HG03520 (cell line): ENCODE data around the gene BTLA.
"Not testable (repeated sequence)": the region's sequence is repeated elsewhere in the genome, so short reads cannot be mapped to it uniquely, and the experiment has no call there.

Experiments used
- ATAC-seq: cut with Tn5 transposase; IDR thresholded peaks from one replicate; pipeline ENCODE4 v1.9.1; 2021; ENCODE audit warnings: mild to moderate bottlenecking, moderate library complexity; ENCODE audit not compliant: unreplicated experiment

The BTLA gene

DNA sequence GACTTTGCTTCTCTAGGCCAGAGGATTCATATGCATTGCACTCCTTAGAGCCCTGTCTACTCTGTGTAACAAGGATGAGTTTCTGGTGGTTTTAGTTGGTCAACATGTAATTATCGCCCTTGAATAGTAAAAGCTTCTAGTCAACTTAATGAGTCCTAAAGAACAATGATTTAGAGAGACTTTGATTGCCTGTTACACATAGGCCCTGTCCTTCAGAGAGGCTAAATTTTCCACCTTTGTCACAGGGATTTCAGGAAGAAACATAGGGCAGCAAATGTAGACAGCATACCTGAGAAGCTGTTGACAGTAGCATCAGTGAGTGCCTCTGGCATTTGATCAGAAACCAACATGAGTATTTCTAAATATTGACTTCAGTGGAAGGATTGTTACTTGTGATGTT is 7.1 kb downstream of the BTLA start:
- ATAC-seq: no peak

DNA sequence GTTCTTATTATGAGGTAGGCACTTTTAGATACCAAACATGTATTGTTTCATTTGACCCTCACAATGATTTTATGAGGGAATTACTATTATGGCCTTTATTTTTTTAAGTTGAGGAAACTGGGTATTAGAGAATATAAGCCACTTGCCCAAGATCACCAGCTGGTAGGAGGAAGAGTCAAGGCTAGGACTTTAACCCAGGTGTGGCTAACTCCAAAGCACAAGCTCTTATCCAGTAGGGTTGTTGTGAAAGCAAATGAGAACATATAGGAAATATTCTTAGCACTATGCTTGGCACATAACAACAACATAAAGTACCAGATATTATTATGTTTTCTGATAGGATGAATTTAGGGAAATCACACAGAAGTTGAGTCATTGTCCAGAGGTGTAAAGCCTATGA is 7.9 kb downstream of the BTLA start:
- no peak for ATAC-seq

DNA sequence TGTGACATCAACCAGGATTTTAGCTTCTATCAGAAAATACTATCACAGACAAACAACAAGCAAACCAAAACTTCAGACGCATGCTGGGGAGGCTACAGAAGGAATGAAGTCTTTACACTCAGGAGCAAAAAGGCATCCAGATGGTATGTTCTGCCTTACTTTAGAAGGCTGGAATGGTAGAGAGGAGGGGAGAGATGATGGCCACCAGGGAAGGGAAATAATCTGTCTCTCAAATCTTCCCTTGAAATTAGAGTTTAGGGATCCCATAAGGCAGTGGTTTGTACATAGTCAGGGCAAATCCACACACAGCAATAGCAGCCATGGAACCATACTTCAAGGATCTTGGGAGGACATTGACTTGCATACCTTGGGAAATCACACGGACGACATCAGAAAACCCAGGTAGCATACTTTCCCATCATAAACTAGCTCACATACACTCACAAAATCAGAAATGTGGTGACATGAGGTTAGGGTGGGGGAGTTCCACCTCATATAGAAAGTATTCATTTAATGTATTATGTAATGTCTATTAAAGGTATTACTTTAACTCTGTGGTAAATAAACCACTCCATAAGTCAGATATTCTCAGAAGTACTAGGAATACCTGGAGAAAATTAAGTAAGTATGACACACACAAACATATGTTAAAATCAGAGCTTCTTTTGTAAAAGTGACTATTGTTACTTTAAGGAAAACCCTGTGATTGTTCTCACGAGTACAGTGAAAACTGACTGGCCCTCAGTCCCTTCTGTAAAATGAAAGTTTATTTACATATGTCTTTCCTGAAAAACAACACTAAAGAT is 9.4 kb downstream of the BTLA start:
- no peak for ATAC-seq

DNA sequence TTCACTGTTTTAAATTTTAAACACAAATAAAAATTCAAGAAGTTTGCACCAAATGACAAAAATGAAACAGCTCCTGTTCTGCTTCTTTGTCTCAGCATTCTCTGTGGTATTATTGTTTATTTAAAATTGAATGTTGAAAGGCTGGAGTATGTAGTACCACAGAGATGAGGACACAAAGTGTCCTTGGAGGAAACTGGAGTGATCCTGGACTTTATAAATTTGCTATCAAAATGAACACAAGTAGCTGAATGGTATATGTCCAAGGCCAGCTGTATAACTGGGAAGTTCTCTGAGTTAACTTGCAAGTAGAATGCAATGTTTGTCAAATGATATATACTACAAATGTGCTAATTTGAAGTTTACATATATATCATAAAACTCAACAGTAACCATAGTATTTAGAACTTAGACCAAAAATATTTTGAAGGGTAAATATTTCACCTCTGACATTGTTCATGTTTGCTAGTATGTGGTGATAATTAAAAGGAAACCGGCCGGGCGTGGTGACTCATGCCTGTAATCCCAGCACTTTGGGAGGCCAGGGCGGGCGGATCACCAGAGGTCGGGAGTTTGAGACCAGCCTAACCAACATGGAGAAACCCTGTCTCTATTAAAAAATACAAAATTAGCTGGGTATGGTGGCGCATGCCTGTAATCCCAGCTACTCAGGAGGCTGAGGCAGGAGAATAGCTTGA is 12.3 kb downstream of the BTLA start:
- ATAC-seq: no peak

DNA sequence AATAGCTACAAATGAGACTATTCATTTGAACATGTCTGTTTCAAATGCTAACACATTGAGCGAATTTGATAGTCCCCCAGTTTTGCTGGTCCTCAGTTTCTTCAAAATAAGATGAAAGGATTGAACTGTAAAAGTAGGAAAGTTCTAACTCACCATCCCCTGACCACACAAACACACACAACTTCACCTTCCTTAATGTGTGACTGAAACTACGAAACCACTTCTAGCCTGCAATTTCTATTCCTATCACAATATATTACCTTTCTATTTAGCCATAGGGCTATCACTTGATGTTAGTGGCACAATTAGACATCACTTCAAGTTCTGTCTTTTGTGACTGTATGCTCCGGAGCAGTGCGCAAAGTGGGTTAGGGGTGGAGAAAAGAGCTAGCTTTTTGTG is 14.9 kb downstream of the BTLA start:
- ATAC-seq: no peak

DNA sequence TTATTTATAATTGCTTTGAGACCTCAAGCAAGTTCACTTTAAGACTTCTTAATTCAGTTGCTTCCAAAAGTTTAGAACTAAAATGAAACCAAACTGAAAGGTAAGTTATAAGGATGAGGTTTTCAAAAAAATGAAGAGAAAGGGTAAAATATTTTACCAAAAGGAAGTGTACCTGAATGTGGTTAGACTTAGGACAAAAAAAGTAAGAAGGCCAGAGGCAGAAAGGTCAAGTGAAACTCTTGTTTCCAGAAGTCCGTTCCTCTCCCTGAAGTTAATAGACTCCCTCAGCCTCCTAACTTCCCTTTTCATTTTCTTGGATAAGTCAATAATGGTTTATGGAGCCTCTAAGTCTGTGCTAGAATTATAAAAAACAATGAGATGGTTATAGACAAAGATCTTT is 16.6 kb downstream of the BTLA start:
- ATAC-seq: no peak

DNA sequence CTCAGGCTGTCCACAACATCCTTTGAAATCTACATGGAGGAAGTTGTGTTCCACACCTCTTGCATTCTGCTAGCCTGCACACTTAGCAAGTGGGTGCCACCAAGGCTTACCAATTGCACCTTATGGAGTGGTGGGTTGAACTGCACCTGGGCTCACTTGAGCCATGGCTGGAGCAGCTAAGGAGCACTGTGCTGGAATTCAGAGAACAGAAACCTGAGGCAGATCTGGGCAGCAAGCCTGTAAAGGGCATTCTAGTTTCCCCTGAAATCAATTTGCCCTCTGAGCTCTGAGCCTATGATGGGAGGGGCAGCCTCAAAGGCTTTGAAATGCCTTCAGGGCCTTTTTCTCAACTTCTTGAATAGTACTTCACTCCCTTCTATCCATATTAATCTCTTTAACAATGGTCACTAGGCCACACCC is 18.0 kb downstream of the BTLA start:
- ATAC-seq: no peak

DNA sequence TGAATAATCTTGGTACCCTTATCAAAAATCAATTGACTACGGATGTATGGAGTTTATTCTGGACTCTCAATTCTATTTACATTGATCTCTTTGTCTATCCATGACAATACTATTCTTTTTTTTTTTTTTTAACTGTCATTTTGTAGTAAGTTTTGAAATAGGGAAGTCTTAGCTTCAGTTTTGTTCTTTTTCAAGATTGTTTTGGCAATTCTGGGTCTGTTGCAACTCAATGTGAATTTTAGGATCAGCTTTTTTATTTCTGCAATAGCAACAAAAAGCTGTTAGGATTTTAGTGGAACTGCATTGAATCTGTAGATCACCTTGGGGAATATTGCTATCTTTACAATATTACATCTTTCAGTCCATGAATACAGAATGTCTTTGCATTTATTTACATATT is 21.4 kb downstream of the BTLA start:
- no peak for ATAC-seq

DNA sequence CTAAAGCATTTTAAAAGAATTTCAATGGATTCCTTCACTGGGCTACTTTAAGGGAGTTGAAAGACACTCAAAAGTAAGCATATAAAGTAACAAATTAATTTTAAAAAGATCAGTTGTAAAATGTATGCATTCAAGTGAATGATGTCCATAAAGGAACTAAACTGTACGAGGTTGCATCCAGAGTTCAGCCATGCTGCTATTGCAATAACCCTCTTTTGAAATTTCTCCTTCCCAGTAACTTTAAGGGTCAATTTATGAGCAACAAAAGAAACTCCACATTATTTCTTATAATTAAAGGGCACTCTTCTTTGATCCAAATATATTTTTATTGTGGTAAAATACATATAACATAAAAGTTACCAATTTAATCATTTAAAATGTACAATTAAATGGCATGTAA is 22.9 kb downstream of the BTLA start:
- ATAC-seq: no peak

DNA sequence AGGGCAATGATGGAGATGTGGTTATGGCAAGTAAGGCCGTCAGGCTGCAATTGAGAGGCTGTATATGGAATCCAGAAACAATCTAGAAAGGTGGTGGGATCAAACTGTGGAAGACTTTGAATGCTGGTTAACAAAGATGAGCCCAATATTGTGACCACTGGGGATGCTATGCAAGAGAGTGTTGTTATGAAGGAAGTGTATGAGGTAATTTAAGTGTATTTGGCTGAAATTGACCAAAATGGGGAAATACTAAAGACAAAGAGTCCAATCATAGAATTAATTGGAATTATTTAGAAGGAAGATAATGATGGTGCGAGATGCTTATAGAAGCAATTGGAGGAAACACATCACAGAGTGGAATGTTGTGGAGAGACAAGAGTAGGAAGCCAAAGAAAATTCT is 24.5 kb downstream of the BTLA start:
- ATAC-seq: no peak

DNA sequence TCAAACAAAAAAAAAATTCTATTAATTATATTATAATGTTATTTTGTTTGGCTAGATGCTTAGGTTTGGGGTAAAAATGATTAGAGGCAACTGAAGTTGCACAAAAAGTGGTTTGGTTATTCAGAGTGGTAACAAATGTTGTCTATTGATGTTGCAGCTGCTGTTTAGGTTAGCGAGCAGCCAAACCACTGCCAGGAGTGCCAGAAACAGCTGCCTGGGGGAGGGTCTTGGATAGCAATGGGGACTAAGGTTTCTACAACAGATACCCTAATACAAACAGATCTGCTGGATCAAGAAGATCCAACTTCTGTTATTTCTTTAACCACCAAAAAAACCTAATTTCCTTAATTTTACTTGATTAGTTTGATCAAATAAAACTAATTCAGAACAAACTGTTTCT is 26.6 kb downstream of the BTLA start:
- no peak for ATAC-seq

DNA sequence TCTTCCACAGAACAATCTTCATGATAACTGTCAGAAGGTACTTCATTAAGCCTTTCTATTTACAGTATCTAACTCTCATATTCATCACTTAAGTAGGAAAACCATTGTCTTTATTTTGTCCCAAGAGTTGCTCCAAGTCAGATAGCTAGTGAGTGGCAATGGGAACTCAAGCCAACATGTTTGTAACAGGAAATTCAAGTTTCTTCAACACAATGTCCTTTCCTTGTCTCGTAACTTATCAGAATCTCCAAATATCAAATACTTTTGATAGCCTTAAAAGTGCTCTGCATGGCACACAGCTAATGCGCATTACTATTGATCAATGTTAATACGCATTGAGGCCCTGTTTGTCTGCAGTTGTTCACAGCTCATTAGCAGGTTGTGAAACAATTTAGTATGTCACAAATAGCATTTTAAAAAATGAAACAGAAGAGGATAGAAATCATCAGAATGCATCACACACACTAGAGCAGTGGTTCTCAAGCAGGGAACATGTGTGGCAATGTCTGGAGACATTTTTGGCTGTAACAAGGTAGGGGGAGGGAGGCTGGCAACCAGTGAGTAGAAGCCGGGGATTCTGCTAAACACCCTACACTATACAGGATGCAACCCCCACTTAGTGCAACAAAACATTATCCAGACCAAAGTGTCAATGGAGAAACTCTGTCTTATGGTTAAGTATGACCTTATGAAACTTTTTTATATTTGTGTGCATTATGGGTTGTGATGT is 27.5 kb downstream of the BTLA start:
- no peak for ATAC-seq

DNA sequence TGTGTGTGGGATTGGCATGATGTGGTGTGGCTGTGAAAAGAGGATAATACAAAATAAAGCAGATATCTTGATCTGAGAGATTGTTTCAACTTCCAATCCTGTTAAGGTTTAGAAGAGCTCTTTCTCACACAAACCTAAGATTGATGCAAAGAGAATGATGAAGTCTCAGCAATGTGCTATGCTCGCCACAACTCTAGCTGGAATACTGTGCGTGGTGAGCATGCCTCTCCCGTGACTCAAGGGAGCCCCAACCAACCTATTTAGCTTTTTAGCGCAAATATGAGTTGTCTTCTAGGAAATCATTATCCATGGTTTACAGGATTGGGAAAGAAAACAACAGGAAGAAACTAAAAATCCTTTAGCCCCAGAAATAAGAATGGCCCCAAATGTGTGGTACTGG is 28.5 kb downstream of the BTLA start:
- no peak for ATAC-seq

DNA sequence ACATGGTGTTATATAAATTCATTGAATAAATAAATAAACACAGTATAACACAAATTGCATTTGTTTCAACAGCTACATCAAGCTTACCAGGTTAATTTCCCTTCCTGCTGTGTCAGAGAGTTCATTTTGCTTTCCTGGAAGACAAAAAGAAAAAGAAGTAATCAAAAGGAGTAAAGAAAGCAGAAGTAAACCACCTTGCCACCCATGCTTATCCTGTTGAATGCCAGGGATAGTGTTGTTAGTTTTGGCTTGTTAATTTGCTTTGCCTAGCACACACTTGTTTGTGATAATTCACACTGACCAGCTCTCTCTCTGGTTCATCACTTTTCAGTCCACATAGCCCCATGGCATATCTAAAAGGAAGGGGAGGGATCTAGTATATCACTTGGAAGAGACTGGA is 29.6 kb downstream of the BTLA start:
- no peak for ATAC-seq

DNA sequence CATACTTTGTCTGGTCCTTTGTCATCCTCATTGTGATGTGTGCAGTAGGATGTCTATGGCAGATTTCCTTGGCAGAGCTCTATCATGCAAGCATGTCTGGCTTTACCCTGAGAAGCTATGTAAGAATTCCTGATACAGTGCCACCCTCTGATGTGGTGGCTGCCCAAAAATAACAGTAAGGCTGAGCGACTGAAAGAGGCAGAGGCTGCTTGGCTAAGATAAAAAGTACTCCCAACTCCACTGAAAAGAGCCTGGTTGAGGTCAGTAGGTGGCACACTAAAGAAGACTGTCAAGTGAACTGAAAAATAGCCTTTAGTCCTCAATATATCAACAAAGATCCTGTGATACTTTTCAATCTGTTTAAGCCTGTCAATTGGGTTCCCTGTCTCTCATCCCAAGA is 31.7 kb downstream of the BTLA start:
- no peak for ATAC-seq

DNA sequence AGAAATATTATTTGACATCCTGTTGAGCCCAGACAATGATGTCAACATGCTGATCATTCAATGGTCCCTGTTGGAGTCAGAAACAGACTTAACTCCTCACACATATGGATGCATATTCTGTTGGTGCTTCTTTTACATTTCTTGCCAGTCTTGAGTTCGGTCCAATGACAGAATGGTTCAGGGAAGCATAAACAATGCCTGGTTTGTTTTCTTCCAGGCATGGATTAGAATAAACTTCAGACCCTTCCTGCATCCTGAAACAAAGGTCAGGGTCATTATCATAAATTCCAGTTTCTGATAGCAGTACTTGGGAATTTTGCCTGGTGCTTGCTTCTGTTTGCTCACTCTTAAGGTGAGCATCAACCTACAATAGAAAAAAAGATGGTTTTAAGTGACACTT is 33.3 kb downstream of the BTLA start:
- ATAC-seq: no peak

DNA sequence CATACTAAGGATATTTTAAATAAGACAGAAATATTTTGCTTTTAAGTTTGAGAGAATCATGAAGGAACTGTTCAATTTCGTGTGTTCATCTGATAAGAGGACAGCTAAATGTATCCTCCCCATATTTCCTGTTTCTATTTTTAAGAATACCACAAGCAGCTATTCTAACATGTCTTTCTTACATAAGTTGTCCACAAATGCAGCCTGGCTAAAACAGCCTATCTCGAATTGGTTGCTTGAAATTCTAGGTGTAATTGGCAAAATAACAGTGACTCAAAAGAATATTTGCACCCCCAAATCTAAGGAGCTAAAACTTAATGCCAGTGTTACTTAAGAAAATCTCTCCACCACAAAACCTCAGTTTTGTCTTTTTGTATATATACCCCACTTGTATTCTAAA is 35.0 kb downstream of the BTLA start:
- ATAC-seq: no peak

DNA sequence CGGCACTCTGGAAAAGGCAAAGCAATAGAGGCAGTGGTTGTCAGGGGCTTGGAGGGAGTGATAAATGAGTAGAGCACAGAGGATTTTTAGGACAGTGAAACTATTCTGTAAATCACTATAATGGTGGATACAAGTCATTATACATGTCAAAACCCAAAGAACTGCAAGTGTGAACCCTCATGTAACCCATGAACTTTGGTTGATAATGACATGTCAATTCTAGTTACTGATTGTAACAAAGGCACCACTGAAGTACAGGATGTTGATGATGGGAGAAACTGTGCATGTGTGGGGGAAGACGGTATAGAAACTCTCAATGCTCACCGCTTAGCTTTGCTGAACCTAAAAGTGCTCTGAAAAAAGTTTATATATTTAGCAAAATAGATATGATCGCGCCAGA is 36.0 kb downstream of the BTLA start:
- no peak for ATAC-seq

DNA sequence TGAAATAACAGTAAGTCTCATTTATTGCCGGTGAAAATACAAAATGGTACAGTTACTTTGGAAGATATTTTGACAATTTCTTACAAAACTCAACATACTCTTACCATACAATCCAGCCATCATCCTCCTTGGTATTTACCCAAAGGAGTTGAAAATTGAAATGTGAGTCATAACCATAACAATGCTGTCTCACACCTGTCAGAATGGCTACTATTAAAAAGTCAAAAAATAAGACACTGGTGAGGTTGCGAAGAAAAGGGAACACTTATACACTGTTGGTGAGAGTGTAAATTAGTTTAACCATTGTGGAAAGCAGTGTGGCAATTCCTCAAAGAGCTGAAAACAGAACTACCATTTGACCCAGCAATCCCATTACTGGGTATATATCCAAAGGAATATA is 37.5 kb downstream of the BTLA start:
- ATAC-seq: not testable (repeated sequence)

DNA sequence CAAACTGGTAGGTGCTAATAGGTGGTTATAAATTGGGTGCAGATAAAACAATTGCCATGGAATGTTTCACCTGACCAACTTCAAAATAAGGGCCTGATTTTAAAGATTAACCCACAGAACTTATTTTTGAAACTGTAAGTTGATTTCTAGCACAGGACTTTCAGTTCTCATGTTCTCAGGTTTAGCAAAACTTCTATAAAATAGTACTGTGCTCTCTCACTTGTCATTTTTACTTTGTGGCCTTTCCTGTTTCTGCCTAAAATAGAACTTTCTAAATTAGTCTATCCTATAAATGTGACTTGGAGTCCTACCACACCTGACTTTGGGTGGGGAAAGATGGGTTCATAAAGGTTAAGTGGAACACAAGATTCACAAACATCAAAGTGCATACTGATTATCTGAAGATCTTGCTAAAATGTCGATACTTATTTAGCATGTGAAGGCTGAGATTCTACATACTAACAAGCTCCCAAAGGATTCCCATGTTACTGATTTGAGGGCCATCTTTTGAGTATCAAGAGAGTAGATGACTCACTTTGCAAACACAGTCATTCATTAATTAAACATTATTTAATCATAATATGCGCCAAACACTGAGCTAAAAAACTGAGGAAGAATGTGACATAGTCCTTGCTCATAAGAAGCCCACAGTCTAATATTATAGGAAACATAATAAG is 38.6 kb downstream of the BTLA start:
- peak; percentile 33 for ATAC-seq

DNA sequence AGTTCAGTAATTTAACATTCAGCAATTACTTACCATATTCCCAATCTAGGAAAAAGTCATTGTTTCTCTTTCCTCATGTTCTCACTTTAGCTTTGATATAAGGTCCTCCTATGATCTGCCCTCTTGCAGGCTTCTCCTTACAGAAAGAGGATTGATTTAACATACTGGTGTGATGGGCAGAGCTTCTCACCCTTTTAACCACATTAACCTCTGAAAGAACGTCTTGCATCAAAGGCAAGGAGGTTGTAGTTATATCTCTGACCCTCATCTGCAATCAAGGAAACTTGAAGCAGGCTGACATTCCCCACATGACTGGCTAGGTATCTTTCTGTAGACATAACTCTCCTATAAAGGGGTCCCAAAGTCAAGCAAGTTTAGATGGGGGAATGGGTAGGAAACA is 39.5 kb downstream of the BTLA start:
- ATAC-seq: no peak
